HepG2 (cell line): ENCODE results near the gene AHCY. TPM values are rescaled to one million over a fixed set of nuclear protein-coding genes. Genes with fewer than 3 reads are reported as not detected.

Experiments used
- ETV5 ChIP-seq: IDR thresholded peaks from 2 replicates; pipeline ENCODE4 v1.6.1; 2018; ENCODE audit warnings: missing biosample characterization, missing genetic modification reagents, inconsistent platforms, borderline replicate concordance
- FIP1L1 ChIP-seq: fragments of 200-400 bp; formaldehyde crosslinking; IDR thresholded peaks from 2 replicates; pipeline ENCODE4 v1.6.1; 2018; ENCODE audit warnings: low read depth, mild to moderate bottlenecking, low read length, moderate library complexity, borderline replicate concordance; ENCODE audit not compliant: insufficient read depth
- GLMP ChIP-seq: sonication (generic); formaldehyde crosslinking; IDR thresholded peaks from 2 replicates; pipeline ENCODE4 v1.9.0; 2021; ENCODE audit warnings: missing genetic modification reagents, mild to moderate bottlenecking, borderline replicate concordance
- GPN1 ChIP-seq: sonication (generic); formaldehyde crosslinking; IDR thresholded peaks from 2 replicates; pipeline ENCODE4 v1.5.1; 2020; ENCODE audit warnings: missing genetic modification reagents, borderline replicate concordance
- HHEX ChIP-seq: IDR thresholded peaks from 2 replicates; pipeline ENCODE4 v1.6.1; 2016; ENCODE audit warnings: control low read depth
- MATR3 ChIP-seq: sonication (generic); formaldehyde crosslinking; IDR thresholded peaks from 2 replicates; pipeline ENCODE4 v1.4.0; 2020; ENCODE audit warnings: missing genetic modification reagents
- MIXL1 ChIP-seq: IDR thresholded peaks from 2 replicates; pipeline ENCODE4 v1.6.1; 2016
- NFE2L1 ChIP-seq: sonication (generic); formaldehyde crosslinking; IDR thresholded peaks from 2 replicates; pipeline ENCODE4 v1.4.0; 2020; ENCODE audit warnings: missing genetic modification reagents, mild to moderate bottlenecking, borderline replicate concordance
- PHF21A ChIP-seq: sonication (generic); formaldehyde crosslinking; IDR thresholded peaks from 2 replicates; pipeline ENCODE4 v1.5.0; 2020; ENCODE audit warnings: mild to moderate bottlenecking, missing genetic modification reagents
- POLR2A ChIP-seq, 2 experiments: IDR thresholded peaks; 2 replicates each; pipeline ENCODE4 v1.6.1; 2011; ENCODE audit warnings: low read depth in 2 of 2, low read length in 2 of 2, mild to moderate bottlenecking in 1 of 2, moderate library complexity in 1 of 2; ENCODE audit not compliant: insufficient read depth in 1 of 2
- POLR2G ChIP-seq: fragments of 200-400 bp; formaldehyde crosslinking; IDR thresholded peaks from 2 replicates; pipeline ENCODE4 v1.6.1; 2018; ENCODE audit warnings: mild to moderate bottlenecking, low read depth, low read length, moderate library complexity
- RARA ChIP-seq: IDR thresholded peaks from 2 replicates; pipeline ENCODE4 v1.6.1; 2016; ENCODE audit warnings: missing genetic modification reagents, missing compliant biosample characterization
- SNAPC2 ChIP-seq: sonication (generic); formaldehyde crosslinking; IDR thresholded peaks from 2 replicates; pipeline ENCODE4 v1.8.1; 2022; ENCODE audit warnings: mild to moderate bottlenecking, missing genetic modification reagents
- SOX5 ChIP-seq: IDR thresholded peaks from 2 replicates; pipeline ENCODE4 v1.6.1; 2016; ENCODE audit warnings: borderline replicate concordance
- SRF ChIP-seq: IDR thresholded peaks from 2 replicates; pipeline ENCODE4 v1.6.1; 2011; ENCODE audit warnings: mild to moderate bottlenecking, low read depth, low read length, moderate library complexity
- ZBTB21 ChIP-seq: sonication (generic); formaldehyde crosslinking; IDR thresholded peaks from 2 replicates; pipeline ENCODE4 v1.4.0; 2020; ENCODE audit warnings: missing genetic modification reagents
- ZBTB3 ChIP-seq: sonication (generic); formaldehyde crosslinking; IDR thresholded peaks from 2 replicates; pipeline ENCODE4 v1.4.0; 2020; ENCODE audit warnings: low read depth, mild to moderate bottlenecking, moderate library complexity, missing genetic modification reagents, borderline replicate concordance
- ZMYM2 ChIP-seq: sonication (generic); formaldehyde crosslinking; IDR thresholded peaks from 2 replicates; pipeline ENCODE4 v1.8.0; 2022; ENCODE audit warnings: mild to moderate bottlenecking, missing genetic modification reagents
- ZNF10 ChIP-seq: sonication (generic); formaldehyde crosslinking; IDR thresholded peaks from 2 replicates; pipeline ENCODE4 v1.4.0; 2020; ENCODE audit warnings: mild to moderate bottlenecking, low read depth, missing genetic modification reagents, borderline replicate concordance
- ZNF17 ChIP-seq: sonication (generic); formaldehyde crosslinking; IDR thresholded peaks from 2 replicates; pipeline ENCODE4 v1.5.0; 2020; ENCODE audit warnings: mild to moderate bottlenecking, missing genetic modification reagents
- ZNF232 ChIP-seq: sonication (generic); formaldehyde crosslinking; IDR thresholded peaks from 2 replicates; pipeline ENCODE4 v1.4.0; 2020; ENCODE audit warnings: missing genetic modification reagents, borderline replicate concordance
- ZNF263 ChIP-seq: sonication (generic); formaldehyde crosslinking; IDR thresholded peaks from 2 replicates; pipeline ENCODE4 v1.4.0; 2020; ENCODE audit warnings: missing genetic modification reagents
- ZNF326 ChIP-seq: sonication (generic); formaldehyde crosslinking; IDR thresholded peaks from 2 replicates; pipeline ENCODE4 v1.4.0; 2020; ENCODE audit warnings: missing genetic modification reagents, borderline replicate concordance
- ZNF460 ChIP-seq: sonication (generic); formaldehyde crosslinking; IDR thresholded peaks from 2 replicates; pipeline ENCODE4 v1.5.1; 2020; ENCODE audit warnings: missing genetic modification reagents, mild to moderate bottlenecking, borderline replicate concordance
- ZNF660 ChIP-seq: sonication (generic); formaldehyde crosslinking; IDR thresholded peaks from 2 replicates; pipeline ENCODE4 v1.5.1; 2020; ENCODE audit warnings: mild to moderate bottlenecking, low read depth, missing genetic modification reagents, borderline replicate concordance
- ZNF775 ChIP-seq: sonication (generic); formaldehyde crosslinking; IDR thresholded peaks from 2 replicates; pipeline ENCODE4 v1.4.0; 2020; ENCODE audit warnings: missing genetic modification reagents, mild to moderate bottlenecking, moderate library complexity, borderline replicate concordance
- ZNF790 ChIP-seq: sonication (generic); formaldehyde crosslinking; IDR thresholded peaks from 2 replicates; pipeline ENCODE4 v1.8.0; 2022; ENCODE audit warnings: missing genetic modification reagents, mild to moderate bottlenecking, borderline replicate concordance
- ZZZ3 ChIP-seq: sonication (generic); formaldehyde crosslinking; IDR thresholded peaks from 2 replicates; pipeline ENCODE4 v1.4.0; 2020; ENCODE audit warnings: missing genetic modification reagents, mild to moderate bottlenecking, borderline replicate concordance
- polyA plus RNA-seq, 8 experiments: library from polyadenylated mRNA; depleted of rRNA in 3 of 8; stranded (reverse) in 7 of 8; unstranded in 1 of 8; fragments of >200 nt; fragmentation: Illumina TruSeq in 4 of 8; extraction: Trizol in 4 of 8; gene quantifications; 2 replicates each; pipeline versions ENCODE4 v1.2.1 to v1.2.3, GENCODE V29; 2011 to 2016; ENCODE audit warnings: low read depth in 4 of 8, missing spikeins in 1 of 8, mixed read lengths in 1 of 8; ENCODE audit not compliant: insufficient read depth in 1 of 8
- total RNA-seq, 5 experiments: library from RNA; depleted of rRNA; stranded (reverse); fragments of >200 nt; fragmentation: Illumina TruSeq; extraction: Trizol; gene quantifications; 2 replicates each; pipeline ENCODE4 v1.2.3, GENCODE V29; 2016; ENCODE audit warnings: low read depth in 1 of 5
- TF ChIP-seq, protein P1 (sequence below): sonication (generic); formaldehyde crosslinking; IDR thresholded peaks from 2 replicates; pipeline ENCODE4 v1.4.0; 2020; ENCODE audit warnings: mild to moderate bottlenecking, missing genetic modification reagents
- TF ChIP-seq, protein P2 (sequence below): sonication (generic); formaldehyde crosslinking; IDR thresholded peaks from 2 replicates; pipeline ENCODE4 v1.4.0; 2020; ENCODE audit warnings: mild to moderate bottlenecking, low read depth, missing genetic modification reagents

AHCY gene
- total and polyA plus RNA-seq, 2 of the 13 experiments (the other 11 are each of a cell fraction or from before 2014, with no cell fraction given): 407 to 419 TPM

- TF ChIP-seq ZNF263 (CRISPR knock-in tag): no peak
- no peak for TF ChIP-seq MATR3 (CRISPR knock-in tag)
- TF ChIP-seq POLR2A (IDR thresholded peaks at IDR 0.05; ENCODE audit: insufficient read depth in 1 of 2, low read depth in 2 of 2, low read length in 2 of 2): peak in 1 of 2 experiments; percentile 15; a peak in 1 of 4 replicates
- no peak for TF ChIP-seq POLR2G
- TF ChIP-seq GPN1 (CRISPR knock-in tag): no peak
- TF ChIP-seq RARA (CRISPR knock-in tag): peak; percentile 49; the same call in 1 of the 2 replicates
- no peak for TF ChIP-seq HHEX (CRISPR knock-in tag)
- no peak for TF ChIP-seq SRF
- no peak for TF ChIP-seq ZNF17
- no peak for TF ChIP-seq ZNF10 (CRISPR knock-in tag)
- no peak; the same call in 1 of the 2 replicates for TF ChIP-seq ZZZ3
- no peak; the same call in 1 of the 2 replicates for TF ChIP-seq ZNF775
- no peak for TF ChIP-seq ZBTB21
- no peak for TF ChIP-seq ZBTB3 (CRISPR knock-in tag)
- no peak for TF ChIP-seq ZNF232 (CRISPR knock-in tag)
- no peak for TF ChIP-seq MIXL1
- no peak for TF ChIP-seq ZNF790 (CRISPR knock-in tag)
- TF ChIP-seq NFE2L1 (CRISPR knock-in tag): no peak; the same call in 1 of the 2 replicates
- peak; percentile 27 for TF ChIP-seq ETV5 (CRISPR knock-in tag)
- no peak for TF ChIP-seq ZNF660 (CRISPR knock-in tag)
- TF ChIP-seq FIP1L1: no peak
- TF ChIP-seq SNAPC2: no peak
- TF ChIP-seq ZNF460 (CRISPR knock-in tag): peak; percentile 48; the same call in 1 of the 2 replicates
- TF ChIP-seq, protein P1, sequence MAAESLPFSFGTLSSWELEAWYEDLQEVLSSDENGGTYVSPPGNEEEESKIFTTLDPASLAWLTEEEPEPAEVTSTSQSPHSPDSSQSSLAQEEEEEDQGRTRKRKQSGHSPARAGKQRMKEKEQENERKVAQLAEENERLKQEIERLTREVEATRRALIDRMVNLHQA (CRISPR knock-in tag): no peak
- no peak for TF ChIP-seq PHF21A (CRISPR knock-in tag)
- TF ChIP-seq ZMYM2 (CRISPR knock-in tag): no peak
- TF ChIP-seq ZNF326 (CRISPR knock-in tag): no peak
- TF ChIP-seq GLMP (CRISPR knock-in tag): no peak
- TF ChIP-seq SOX5 (CRISPR knock-in tag): no peak
- TF ChIP-seq, protein P2, sequence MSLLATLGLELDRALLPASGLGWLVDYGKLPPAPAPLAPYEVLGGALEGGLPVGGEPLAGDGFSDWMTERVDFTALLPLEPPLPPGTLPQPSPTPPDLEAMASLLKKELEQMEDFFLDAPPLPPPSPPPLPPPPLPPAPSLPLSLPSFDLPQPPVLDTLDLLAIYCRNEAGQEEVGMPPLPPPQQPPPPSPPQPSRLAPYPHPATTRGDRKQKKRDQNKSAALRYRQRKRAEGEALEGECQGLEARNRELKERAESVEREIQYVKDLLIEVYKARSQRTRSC: 0 out of 2 replicates have a peak, but pooled peaks have one; percentile 68
Observed at GRCh38 chr20:34262488-34263288, 40.5 kb downstream of the AHCY start (continued).
